DLD1 (cell line): ENCODE data around the gene HOXC12.

Experiments
- in situ Hi-C: cut with HindIII; loops from 2 replicates; pipeline ENCODE4 v1.10.0; 2017; ENCODE audit warnings: low sequenced_read_pairs

Gene HOXC12

DNA sequence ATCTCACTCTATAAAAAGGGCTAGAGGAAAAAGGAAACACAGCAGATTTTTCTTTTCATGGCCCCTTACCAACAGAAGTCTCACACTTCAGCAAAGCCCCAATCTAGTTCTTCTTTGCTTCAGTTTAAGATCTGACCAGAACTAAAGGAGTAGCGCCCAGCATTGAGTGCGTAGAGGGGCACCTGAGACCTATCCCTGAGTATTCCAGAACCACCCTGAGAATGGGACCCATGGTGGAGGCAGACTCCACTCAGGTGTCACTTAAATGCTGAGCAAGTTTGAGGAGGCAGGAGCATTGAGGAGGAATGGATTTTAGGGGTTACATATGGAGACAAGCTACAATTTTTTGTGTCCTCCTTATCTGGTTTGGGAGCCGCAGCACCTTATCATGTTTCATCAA is 16.4 kb downstream of the HOXC12 start:
- in situ Hi-C loops = no loop called here

- in situ Hi-C loops = no loop called here
These were observed 17.0 kb downstream of the HOXC12 start for GRCh38 chr12:53971686-53972085.

GRCh38 chr12:53972152-53972702 is 17.5 kb downstream of the HOXC12 start:
- in situ Hi-C loops = no loop called here

DNA sequence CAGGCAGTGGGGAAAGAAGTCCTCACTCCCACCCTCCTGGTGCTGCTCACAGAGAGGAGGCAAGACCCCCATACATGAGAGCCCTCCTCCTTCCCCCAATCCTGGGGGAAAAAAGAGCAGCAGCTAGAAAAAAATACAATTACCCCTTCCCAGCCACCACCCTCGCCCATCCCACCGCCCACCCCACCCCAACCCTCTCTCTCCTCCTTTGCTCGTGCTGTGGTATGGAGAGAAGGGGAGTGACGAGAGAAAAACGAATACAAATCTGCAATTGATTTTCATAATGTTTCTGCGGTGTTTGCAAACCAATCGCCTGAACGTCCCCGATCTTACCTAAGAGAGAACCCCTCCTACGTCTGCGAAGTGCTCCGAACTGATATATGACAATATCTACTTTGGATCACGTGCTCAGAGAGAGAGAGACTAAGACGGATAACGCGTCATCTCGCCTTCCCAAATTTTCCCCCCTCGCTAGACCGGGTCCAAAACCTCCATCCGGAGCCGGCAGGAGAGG is 18.1 kb downstream of the HOXC12 start, which contains the start of gene HOXC11:
Gene HOXC11, plus strand, starts transcription at position 405 of the 514 bp plus-strand sequence. CDS start 116 bp downstream, outside the sequence.
- in situ Hi-C loops = no loop called here

GRCh38 chr12:53973236-53974042 is 18.7 kb downstream of the HOXC12 start:
- in situ Hi-C loops = no loop called here

DNA sequence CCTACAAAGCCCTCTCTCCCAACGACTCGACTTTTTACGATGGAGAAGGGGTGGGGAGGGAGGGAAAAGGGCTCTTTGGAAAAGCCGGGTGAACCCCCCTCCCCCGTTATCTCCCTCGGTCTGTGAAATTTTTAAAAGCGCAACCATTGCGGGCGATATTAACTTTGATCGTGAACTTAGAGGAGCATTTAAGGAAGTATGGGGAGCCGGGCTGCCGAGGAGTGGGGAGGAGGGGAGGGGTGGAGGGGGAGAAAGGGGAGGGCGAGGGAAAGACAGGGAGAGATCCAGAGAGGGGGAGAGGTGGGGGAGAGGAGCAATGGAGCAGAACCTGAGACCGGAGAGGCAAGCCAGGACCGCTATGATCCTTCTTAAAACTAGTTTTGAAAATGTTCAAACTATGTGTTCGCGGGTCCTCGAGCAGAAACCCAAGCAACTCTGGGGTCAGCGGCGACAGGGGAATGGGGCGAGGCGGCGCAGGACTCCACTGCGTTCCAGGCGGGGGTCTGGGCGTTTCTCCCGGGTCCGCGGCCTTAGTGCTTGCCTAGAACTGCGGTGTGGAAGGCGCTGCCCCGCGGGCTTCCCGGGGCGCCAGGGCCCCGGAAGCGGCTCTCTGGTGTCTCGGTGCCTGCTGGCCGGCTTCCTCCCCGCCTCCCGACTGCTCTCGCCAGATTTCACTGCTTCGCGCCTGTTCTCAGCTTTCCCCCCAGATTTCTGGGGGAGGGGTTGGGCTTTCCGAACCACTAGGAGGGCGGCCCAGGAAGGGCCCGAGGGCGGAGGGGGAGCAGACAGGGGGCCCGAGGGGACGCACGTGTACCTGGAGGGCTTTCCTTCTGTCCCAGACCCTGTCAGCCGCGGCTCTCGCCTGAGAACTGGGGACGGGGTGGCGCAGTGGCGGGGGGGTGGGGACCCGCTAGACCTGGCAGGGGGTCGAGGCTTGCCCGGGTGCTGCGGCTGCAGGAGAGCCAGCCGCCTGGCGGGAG is 19.7 kb downstream of the HOXC12 start, which contains the start of gene HOTAIR:
Gene HOTAIR, minus strand, starts transcription at position 871 of the 980 bp plus-strand sequence.
- in situ Hi-C loops = no loop called here

- in situ Hi-C loops = no loop called here
These were observed 20.4 kb downstream of the HOXC12 start for GRCh38 chr12:53975064-53975471.

DNA sequence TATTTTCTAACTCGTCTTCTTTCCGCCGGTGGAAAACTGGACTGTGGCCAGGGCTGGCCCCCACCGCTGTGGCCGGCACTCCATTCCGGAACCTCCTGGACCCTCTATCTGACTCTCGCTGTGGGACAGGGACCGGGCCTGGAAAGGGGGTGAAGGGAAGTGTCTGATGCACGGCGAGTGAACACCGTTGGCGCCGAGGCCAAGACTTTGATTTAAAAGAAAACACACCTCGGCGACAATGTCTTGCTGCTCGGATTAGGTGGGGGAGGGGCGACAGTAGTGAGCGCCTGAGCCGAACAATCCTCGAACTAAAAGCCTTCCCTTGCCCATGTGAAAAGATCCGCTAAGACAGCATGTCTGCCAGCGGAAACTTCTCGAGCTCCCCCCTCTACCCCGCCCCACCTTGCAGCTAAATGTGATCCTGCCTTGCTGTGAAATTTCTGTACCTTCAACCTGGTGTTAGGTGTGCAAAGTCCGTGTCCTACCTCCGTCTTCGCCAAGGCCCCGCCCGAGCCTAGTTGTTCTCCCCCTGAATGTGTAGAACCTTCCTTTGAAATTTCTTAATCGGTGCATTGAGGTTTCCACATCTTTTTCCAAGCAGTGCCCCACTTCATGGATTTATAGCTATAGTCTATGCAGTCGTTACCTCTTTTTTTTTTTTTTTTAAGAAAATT is 20.9 kb downstream of the HOXC12 start:
- in situ Hi-C loops = no loop called here

- in situ Hi-C loops = no loop called here
These were observed 21.6 kb downstream of the HOXC12 start for GRCh38 chr12:53976172-53976822.

- in situ Hi-C loops = no loop called here
These were observed 22.3 kb downstream of the HOXC12 start for GRCh38 chr12:53976823-53977595.

DNA sequence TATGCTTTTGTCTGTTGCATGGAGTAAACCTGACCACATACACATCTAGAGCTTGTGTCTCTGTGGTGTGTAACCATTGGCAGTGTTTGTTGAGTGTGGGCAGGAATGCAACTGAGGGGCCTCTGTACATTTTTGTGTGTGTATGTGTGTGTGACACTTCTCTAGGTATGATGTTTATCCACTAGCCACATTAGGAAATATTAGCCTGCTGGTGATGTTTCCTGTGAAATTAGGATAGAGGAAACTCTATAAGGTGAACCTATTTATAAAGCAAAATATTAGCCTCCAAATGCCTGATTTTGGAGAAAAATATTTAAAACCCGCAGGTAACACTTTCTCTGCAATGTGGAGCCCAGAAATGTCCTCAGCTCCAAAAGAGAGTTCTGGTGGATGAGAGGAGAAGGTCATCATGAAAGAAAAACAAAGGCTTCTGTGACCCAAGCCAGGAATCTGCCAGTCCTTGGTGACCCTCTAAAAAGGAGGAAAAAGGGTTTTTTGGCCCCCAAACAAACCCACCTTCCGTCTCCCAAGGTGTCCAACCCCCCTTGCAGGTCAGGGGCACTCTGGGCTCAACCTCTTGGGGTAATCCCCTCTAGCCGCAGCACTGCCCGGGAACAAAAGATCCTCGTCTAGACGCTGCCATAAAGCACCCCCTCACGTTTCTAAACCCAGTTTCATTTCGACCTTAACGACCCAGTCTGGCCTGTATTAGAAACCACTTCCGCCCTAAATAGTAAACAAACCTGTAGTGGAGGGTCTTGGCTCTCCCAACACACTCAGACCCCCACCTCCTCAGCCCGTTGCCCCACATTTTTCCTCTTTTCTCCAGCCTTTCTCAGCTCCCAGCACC is 23.1 kb downstream of the HOXC12 start:
- in situ Hi-C loops = no loop called here

GRCh38 chr12:53978477-53979356 is 24.0 kb downstream of the HOXC12 start:
- in situ Hi-C loops = no loop called here

DNA sequence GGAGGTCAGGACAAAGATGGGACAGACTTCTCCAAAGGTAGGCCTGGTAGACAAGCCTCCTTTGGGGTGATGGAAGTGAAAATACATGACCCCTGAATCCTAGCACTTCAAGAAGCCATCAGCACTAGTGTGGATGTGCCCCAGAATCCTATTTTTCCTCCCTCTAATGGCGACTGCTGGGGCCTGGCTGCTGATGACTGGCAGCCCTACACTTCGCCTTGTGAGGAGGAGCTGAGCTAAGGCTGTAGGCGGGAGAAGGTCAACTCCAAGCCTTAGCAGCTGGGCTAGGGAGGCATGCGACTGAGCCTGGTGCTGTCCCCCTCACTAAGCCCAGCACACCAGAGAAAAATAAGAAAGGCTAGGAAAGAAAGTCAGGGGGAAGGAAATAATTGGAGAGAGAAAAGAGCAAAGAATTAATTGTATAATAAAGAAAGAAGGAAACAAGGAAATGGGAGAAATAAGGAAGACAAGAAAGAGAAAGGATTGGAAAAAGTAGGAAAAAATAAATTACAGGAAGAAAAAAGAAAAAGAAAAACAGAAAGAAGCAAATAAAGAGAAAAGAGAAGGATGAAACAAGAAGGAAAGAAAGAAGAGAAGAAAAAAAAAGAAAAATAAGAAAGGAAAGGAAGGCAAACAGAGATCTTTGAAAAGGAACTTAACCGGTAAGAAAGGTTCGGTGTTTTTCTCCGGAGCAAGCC is 25.6 kb downstream of the HOXC12 start:
- in situ Hi-C loops = no loop called here

- in situ Hi-C loops = no loop called here
These were observed 26.2 kb downstream of the HOXC12 start for GRCh38 chr12:53980802-53981496.

DNA sequence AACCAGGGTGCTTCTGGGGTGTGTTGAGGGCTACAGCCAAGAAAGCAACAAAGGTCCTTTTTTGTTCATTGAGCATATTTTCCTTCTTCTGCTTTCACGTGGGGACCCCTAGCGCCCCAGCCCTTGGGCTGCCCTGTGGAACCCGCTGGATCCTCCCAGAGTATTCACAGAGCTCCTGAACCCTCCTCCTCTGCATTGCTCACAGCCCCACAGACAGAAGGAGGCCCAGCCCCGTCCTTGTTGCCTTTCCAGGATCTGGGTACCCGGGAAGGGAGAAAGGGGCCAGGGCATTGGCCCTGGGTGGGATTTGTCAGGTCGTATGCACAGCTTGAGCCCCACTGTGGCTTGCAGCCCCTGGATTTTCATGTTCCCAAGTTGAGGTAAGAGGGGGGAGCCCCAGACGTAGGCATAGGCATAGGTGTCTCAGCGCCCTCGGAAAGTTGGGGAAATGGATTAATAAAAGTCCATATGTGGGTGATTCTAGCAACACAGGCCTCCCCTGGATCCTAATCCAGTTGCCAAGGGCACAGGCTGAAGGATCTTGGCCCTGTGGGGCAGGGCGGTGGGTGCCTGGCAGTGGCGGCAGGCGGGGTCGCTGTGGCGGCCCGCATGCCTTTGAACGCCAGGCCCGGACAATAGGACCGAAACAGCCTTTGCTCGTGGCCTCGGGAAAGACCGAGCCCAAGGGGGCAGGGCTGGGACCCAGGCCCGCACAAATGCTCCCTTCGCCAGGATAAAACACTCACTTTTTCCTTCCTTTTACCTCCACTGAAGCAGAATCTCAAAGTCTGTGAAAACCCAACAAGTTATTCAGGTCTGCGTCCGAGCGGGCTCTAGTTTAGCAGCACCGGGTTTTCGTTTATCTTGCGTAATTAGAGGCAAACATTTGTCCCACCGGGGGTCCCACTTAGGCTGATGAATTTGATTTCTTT is 27.2 kb downstream of the HOXC12 start:
- in situ Hi-C loops = no loop called here
